ENCODE measurements around the gene ADCY2.

ADCY2 gene

DNA sequence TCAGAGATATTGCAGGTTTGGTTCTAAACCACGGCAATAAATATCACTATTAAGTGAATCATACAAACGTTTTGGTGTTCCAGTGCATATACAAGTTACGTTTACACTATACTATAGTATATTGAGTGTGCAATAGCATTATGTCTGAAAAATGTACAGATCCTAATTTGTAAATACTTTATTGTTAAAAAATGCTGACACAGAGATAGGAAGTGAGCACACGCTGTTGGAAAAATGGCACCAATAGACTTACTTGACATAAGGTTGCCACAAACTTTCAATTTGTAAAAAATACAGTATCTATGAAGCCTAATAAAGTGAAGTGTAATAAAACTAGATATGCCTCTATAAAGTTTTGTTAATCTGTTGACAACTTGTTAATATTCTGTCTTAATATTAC is 439.0 kb downstream of the ADCY2 start:
- DNase-seq (ENCODE audit: low spot score), result no peak

DNA sequence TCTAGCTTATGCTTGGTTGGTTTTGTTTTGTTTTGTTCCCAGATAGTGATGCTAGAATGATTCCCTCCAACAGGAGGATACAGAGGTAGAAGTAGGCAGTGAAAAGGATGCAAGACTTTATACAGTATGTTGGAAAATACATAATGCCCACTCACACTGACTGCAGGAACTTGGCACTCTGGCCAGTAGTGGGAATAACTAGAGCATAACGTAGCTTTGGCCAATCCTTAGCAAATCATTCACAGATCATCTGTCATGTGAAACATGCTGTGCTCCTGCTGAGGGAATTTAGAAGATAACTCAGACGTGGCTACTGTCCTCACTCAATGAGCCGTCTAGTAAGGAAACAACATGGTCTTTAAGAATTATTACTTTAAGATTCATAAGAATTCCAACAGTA is 441.5 kb downstream of the ADCY2 start:
- DNase-seq (ENCODE audit: low spot score), result no peak

GRCh38 chr5:7842531-7842930 is 446.6 kb downstream of the ADCY2 start:
- no peak for DNase-seq (ENCODE audit: low spot score)

- no peak for DNase-seq (ENCODE audit: low spot score)
Measured at GRCh38 chr5:7844901-7845300, 449.0 kb downstream of the ADCY2 start.

GRCh38 chr5:7845557-7845956 is 449.6 kb downstream of the ADCY2 start:
- no peak for DNase-seq (ENCODE audit: low spot score)

DNA sequence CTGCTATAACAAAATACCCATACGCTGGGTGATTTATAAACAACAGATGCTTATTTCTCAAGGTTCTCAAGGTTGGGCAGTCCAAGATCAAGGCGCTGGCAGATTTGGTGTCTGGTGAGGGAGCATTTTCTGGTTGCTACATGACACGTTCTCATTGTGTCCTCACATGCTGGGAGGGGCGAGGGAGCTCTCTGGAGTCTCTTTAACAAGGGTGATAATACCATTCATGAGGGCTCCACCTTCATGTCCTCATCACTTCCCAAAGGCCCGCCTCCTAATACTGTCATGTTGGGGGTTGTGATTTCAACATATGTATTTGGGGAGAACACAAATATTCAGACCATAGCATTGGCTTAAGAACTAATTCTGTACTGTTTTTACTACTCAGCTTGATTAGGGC is 450.4 kb downstream of the ADCY2 start:
- DNase-seq (ENCODE audit: low spot score), result no peak

DNA sequence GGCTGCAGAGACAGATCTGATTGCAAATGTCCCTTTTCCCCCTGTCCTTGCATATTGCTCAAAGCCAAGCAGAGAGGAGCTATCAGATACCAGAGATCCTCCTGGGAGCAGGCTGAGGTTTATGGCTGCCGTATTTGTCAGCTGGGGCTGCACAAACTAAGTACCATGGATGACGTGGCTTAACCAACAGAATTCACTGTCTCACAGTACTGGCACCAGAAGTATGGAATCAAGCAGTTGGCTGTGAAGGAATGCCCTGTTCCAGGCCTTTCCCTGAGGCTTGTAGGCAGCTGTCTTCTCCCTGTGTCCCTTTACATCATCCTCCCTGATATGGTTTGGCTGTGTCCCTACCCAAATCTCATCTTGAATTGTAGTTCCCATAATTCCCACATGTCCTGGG is 452.4 kb downstream of the ADCY2 start:
- no peak for DNase-seq (ENCODE audit: low spot score)

GRCh38 chr5:7849681-7850394 is 453.9 kb downstream of the ADCY2 start:
- DNase-seq (ENCODE audit: low spot score), result peak; percentile 60

- peak; percentile 73 for DNase-seq (ENCODE audit: low spot score)
Measured at GRCh38 chr5:7850395-7851239, 454.7 kb downstream of the ADCY2 start, which contains the start of gene CFAP90. CFAP90 (minus strand) TSS chr5:7851133; CDS start chr5:7851021, 112 bp downstream.

GRCh38 chr5:7851240-7851592 is 455.3 kb downstream of the ADCY2 start:
- DNase-seq (ENCODE audit: low spot score), result no peak

GRCh38 chr5:7851617-7852289 is 455.8 kb downstream of the ADCY2 start:
- no peak for DNase-seq (ENCODE audit: low spot score)

GRCh38 chr5:7852542-7852941 is 456.6 kb downstream of the ADCY2 start:
- no peak for DNase-seq (ENCODE audit: low spot score)

DNA sequence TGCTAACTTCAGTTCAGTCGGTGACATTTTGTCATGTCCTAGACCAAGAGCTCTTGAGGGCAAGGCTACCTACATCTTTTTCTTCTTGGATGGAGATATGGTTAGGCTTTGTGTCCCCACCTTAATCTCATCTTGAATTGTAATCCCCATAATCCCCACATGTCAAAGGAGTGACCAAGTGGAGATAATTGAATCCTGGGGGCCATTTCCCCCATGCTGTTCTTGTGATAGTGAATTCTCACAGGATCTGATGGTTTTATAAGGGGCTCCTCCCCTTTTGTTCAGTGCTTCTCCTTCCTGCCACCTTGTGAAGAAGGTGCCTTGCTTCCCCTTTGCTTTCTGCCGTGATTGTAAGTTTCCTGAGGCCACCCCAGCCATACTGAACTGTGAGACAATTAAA is 457.1 kb downstream of the ADCY2 start:
- no peak for DNase-seq (ENCODE audit: low spot score)

DNA sequence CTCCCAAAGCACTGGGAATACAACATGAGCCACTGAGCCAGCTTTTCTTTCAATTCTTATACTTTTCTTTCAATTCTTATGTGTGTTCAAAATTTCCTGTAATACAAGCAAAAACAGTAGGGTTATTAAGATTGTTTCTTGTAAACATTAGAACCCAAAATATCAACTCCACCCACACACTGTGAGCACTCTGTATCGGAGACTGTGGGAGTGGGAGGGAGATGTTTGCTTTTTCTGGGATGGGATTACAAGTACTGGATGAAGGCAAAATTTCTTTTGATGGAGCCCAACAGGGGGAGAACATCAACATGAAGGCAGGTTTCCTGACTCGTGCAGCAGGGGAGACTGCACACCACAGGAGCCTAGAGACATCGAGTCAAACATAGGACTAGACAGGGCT is 459.7 kb downstream of the ADCY2 start:
- DNase-seq (ENCODE audit: low spot score), result no peak

GRCh38 chr5:7856855-7857254 is 460.9 kb downstream of the ADCY2 start:
- peak; percentile 59 for DNase-seq (ENCODE audit: low spot score)

GRCh38 chr5:7857361-7857760 is 461.4 kb downstream of the ADCY2 start:
- DNase-seq (ENCODE audit: low spot score), result no peak

DNA sequence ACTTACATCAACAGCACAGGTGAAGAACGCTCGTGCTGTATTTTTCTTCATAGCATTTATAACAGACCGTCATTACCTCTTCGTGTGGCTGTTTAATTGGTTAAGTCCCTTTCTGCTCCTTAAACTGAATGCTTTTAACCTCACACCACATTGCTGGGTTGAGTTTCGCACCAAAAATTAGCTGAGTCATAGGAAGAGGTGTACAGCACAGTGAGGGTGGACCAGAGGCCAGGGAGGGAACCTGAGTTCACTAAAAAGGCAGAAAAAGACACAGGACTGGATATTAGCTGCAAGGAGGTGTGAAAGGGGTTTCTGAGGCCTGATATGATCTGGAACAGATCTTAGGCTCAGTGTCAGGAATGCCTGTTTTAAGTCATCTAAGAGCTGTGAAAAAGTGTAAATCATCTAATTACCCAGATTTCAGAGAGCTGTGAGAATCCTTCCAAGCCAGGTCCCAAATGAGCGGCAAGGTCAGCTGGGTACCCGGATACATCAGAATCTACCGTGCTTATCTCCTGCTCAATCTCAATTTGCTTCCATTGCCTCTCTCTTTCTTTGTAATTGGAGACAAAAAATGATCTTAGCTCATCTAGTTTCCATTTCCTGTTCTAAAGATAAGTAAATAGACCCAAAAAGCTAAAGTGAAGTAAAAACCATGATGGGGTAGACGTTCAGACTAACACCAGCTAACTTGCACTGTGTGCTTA is 462.1 kb downstream of the ADCY2 start:
- DNase-seq (ENCODE audit: low spot score), result no peak

GRCh38 chr5:7866196-7866595 is 470.3 kb downstream of the ADCY2 start:
- DNase-seq (ENCODE audit: low spot score), result no peak

DNA sequence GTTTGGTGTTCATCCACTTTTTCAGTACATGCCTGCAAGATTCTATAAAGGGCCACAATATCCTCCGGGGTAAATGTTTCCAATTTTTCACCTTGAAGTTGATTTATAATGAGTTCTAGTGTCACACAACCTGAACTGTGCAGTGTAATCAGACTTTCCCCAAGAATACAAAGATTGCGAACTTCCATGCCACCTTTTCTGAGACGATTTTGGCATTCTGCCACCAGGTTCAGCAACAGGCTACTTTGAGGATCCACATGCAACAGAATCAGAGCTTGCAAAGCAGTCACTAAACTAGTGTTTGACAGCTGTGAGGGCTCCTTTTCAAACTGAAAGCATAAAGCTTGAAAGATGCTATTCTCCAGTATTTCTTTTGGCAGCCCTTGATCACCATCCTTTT is 471.3 kb downstream of the ADCY2 start:
- no peak for DNase-seq (ENCODE audit: low spot score)

DNA sequence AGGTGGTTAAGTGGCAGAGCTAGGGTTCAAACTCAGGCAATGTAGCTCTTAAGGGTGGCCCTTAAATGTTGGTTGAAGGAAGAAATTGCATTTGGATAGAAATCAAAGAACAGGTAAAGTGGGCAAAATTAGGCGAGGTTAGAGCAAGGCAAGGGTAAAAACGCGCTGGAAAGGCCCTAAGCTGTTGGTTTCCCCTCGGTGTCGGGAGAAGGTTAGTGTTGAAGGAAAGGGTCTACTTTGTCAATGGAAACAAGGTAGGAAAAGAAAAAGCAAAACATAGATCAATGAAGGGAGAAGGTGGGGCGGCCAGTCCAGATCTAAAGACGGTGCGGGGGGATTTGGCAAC is 472.5 kb downstream of the ADCY2 start:
- no peak for DNase-seq (ENCODE audit: low spot score)

GRCh38 chr5:7868773-7869473 is 473.0 kb downstream of the ADCY2 start, which contains the start of the genes FASTKD3 and MTRR:
FASTKD3 (minus strand) TSS chr5:7869031; CDS start chr5:7868083, 948 bp downstream.
MTRR (plus strand) TSS chr5:7869148; CDS start chr5:7870795, 1,647 bp downstream.
- peak; percentile 96 for DNase-seq (ENCODE audit: low spot score)
